Endodermal cell (in vitro differentiated cells): ENCODE results near the gene CSTB. TPM values are rescaled to one million over a fixed set of nuclear protein-coding genes. Genes with fewer than 3 reads are reported as not detected.

ENCODE experiments used
- DNase-seq: peaks from one replicate; pipeline ENCODE4 v3.0.0-alpha.2; 2017
- H3K27ac ChIP-seq: 2 replicates; pipeline ENCODE4 v1.5.1; 2013; ENCODE audit warnings: mild to moderate bottlenecking, low read depth, low read length, moderate library complexity
- H3K27me3 ChIP-seq: 2 replicates; pipeline ENCODE4 v1.6.1; 2013; ENCODE audit warnings: mild to moderate bottlenecking, low read length, moderate library complexity; ENCODE audit not compliant: insufficient read depth, control insufficient read depth, poor library complexity, severe bottlenecking
- H3K36me3 ChIP-seq: 2 replicates; pipeline ENCODE4 v1.7.0; 2013; ENCODE audit warnings: mild to moderate bottlenecking, low read length, moderate library complexity; ENCODE audit not compliant: control insufficient read depth, insufficient read depth
- H3K4me1 ChIP-seq: one replicate; pipeline ENCODE4 v1.7.0; 2013; ENCODE audit warnings: low read length; ENCODE audit not compliant: control insufficient read depth, insufficient read depth
- H3K4me3 ChIP-seq: 2 replicates; pipeline ENCODE4 v1.5.1; 2013; ENCODE audit warnings: mild to moderate bottlenecking, low read length, moderate library complexity
- H3K9ac ChIP-seq: 2 replicates; pipeline ENCODE4 v1.6.1; 2013; ENCODE audit warnings: mild to moderate bottlenecking, low read length, moderate library complexity; ENCODE audit not compliant: poor library complexity, severe bottlenecking; ENCODE audit errors: extremely low read depth
- H3K9me3 ChIP-seq: 2 replicates; pipeline ENCODE4 v1.6.1; 2013; ENCODE audit warnings: mild to moderate bottlenecking, low read length, moderate library complexity; ENCODE audit not compliant: control insufficient read depth
- H3K27ac Mint-ChIP-seq: 2 replicates; pipeline ENCODE4 v1.8.0; 2020; ENCODE audit warnings: mixed read lengths
- H3K27me3 Mint-ChIP-seq: 2 replicates; pipeline ENCODE4 v1.8.0; 2021; ENCODE audit warnings: mild to moderate bottlenecking, mixed read lengths; ENCODE audit not compliant: insufficient read depth
- H3K36me3 Mint-ChIP-seq: 2 replicates; pipeline ENCODE4 v1.8.0; 2020; ENCODE audit warnings: low read depth, mixed read lengths
- H3K4me1 Mint-ChIP-seq: 2 replicates; pipeline ENCODE4 v1.8.0; 2020; ENCODE audit warnings: mixed read lengths
- H3K4me3 Mint-ChIP-seq: 2 replicates; pipeline ENCODE4 v1.8.0; 2020; ENCODE audit warnings: mild to moderate bottlenecking, moderate library complexity, mixed read lengths
- H3K9me3 Mint-ChIP-seq: 2 replicates; pipeline ENCODE4 v1.8.0; 2020; ENCODE audit warnings: mild to moderate bottlenecking, mixed read lengths
- CTCF ChIP-seq: fragments of 200-600 bp; sonication (generic); conservative IDR thresholded peaks from 2 replicates; pipeline ENCODE4 v1.5.0; 2021; ENCODE audit warnings: antibody characterized with exemption, mild to moderate bottlenecking
- WGBS, 2 experiments: methylation state at CpG; one replicate each; pipeline versions ENCODE4 v1.1.5 to v1.1.7; 2013; ENCODE audit warnings: missing lambda C conversion rate in 2 of 2, mixed read lengths in 1 of 2; ENCODE audit not compliant: insufficient coverage in 1 of 2, insufficient read length in 1 of 2; 5-methylcytosine and 5-hydroxymethylcytosine counted together
- total RNA-seq, 2 donors: library from RNA; stranded (reverse); fragmentation: NEBNext Ultra II Directional in 1 of 2; extraction: Animal tissue kit (Norgen Biotek cat#: 25700) in 1 of 2; gene quantifications; 2 replicates in 1 of 2; 3 replicates in 1 of 2; pipeline ENCODE4 v1.2.1, GENCODE V29; 2021

CSTB gene
- total RNA-seq, 2 donors from 2014 or later: 50.0 to 54.5 TPM

DNA sequence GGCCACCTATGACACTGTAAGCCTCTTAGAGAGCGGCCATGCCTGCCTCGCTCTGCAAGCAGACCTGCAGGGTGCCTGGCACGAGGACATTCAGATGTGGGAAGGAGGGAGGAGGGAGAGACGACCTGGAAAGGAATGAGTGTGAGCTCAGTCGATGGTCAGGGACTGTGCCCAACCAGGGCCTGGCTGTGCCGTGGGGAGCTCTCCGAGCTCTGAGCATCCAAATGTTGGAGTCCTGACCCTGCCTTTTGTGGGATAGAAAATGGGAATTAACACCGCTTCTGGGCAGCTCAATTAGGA is 7.3 kb downstream of the CSTB start:
- peak; percentile 67 for DNase-seq
- WGBS, 2 experiments: 68 to 82% methylated on average over 5 to 8 of the region's 8 CpGs
- H3K4me3 Mint-ChIP-seq: no peak overlapping the region
- H3K4me1 Mint-ChIP-seq: peaks cover 38% of the 10 kb centered on the region
- Histone ChIP-seq H3K27me3 (no peaks in the 10 kb centered on the region), H3K36me3 (peaks cover 13% of the 10 kb centered on the region), H3K4me3 (no peak overlapping the region), H3K9ac (no peak overlapping the region), H3K27ac (no peak overlapping the region), H3K9me3 (no peaks in the 10 kb centered on the region), H3K4me1 (no peaks in the 10 kb centered on the region)
- no peaks in the 10 kb centered on the region for H3K27me3 Mint-ChIP-seq
- no peaks in the 10 kb centered on the region for H3K9me3 Mint-ChIP-seq
- TF ChIP-seq CTCF: no peak
- H3K36me3 Mint-ChIP-seq: peaks cover 9% of the 10 kb centered on the region
- peak overlapping the region; percentile 87 for H3K27ac Mint-ChIP-seq

DNA sequence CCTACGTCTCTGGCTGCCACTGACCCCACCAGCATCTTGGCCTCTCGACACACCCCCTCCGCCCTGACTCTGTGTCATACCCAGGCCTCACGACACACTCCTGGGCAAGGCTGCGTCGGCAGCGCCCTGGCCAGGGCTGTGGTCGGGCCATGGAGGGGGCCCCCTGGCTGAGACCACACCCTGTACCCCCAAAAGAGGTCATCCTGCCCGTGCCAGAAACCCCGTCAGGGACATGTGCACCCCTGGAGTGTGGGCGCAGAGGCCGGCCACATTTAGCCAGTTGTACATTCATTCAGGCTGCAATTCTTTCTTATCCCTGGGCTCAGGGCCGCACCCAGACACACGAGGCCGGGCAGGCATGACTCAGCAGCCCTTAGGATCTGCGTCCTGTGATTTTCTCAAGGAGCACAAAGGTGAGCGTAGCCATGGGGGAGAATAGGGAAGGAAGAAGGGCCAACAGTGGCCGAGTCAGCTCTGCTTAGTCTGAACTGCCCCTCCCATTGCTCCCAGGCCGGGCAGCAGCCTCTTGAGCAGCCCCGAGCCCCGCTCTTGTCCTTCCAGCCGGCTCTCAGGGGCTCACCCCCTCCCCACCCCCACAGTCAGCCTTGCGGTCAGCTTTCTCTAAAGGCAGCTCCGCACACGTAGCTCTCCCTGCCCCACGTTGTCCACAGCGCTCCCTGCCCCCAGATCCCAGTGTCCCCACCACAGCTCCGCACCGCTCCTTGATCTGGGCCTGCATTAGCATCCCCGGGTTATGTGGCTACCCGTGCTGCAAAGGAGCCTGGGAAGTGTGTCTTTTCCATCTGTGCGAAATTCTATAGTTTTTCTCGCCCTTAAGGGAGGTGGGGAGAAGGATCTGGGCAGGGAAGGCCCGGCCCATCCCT is 7.9 kb downstream of the CSTB start:
- Mint-ChIP-seq H3K36me3 (peaks cover 6% of the 10 kb centered on the region), H3K27ac (peak overlapping the region; percentile 87), H3K4me3 (no peak overlapping the region), H3K4me1 (peaks cover 36% of the 10 kb centered on the region), H3K27me3 (no peaks in the 10 kb centered on the region), H3K9me3 (no peaks in the 10 kb centered on the region)
- Histone ChIP-seq H3K4me3 (no peak overlapping the region), H3K9me3 (no peaks in the 10 kb centered on the region), H3K27ac (peak overlapping the region; percentile 26), H3K9ac (no peak overlapping the region), H3K27me3 (no peaks in the 10 kb centered on the region), H3K36me3 (peaks cover 10% of the 10 kb centered on the region), H3K4me1 (no peaks in the 10 kb centered on the region)
- peak; percentile 71 for DNase-seq
- WGBS, 2 experiments: 85% methylated on average over 22 to 34 of the region's 34 CpGs
- no peak for TF ChIP-seq CTCF

DNA sequence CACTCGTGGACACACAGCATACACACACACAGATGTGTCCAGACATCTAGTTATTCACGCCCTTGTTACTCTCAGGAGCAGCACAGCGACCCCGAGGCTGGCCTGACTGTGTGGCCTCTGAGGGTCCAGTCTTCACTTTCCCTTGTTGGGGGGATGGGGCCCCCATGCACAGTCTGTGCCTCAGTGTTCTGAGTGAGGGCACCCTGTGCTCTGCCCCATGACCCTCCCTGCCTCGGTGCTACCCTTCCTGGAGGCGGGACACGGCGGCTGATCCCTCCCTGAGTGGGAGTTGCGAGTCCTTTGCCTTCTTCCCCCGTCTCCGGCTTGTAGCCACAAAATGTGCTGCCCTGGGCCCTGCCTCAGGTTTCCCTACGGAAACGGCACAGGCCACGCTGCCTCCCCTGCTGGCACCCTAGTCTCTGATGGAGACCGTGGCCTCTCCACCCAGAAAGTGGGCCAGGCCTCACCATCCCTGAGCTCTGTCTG is 8.6 kb downstream of the CSTB start:
- Mint-ChIP-seq H3K27me3 (no peaks in the 10 kb centered on the region), H3K4me3 (no peak overlapping the region), H3K9me3 (no peaks in the 10 kb centered on the region), H3K36me3 (peaks cover 8% of the 10 kb centered on the region), H3K27ac (peak overlapping the region; percentile 87), H3K4me1 (peaks cover 31% of the 10 kb centered on the region)
- DNase-seq: no peak
- Histone ChIP-seq H3K4me1 (no peaks in the 10 kb centered on the region), H3K27ac (peak overlapping the region; percentile 26), H3K9me3 (no peaks in the 10 kb centered on the region), H3K9ac (no peak overlapping the region), H3K27me3 (no peaks in the 10 kb centered on the region), H3K36me3 (peaks cover 4% of the 10 kb centered on the region), H3K4me3 (no peak overlapping the region)
- WGBS, 2 experiments: 96% methylated on average over 14 to 15 of the region's 15 CpGs
- TF ChIP-seq CTCF: no peak
